Caco-2 (cell line): Measurements from ENCODE around the gene PPP2R5A. TPM values are rescaled to one million over a fixed set of nuclear protein-coding genes. Genes with fewer than 3 reads are reported as not detected.

Source experiments
- BruUV-seq: library from RNA; stranded (reverse); fragments of 400-500 nt; replicated peaks from 2 replicates; lab custom pipeline; 2021; lab: Mats Ljungman, UMichigan
- CTCF ChIA-PET: fragments of 300-600 bp; sonication (Branson Sonifier 250); formaldehyde crosslinking; loops from one replicate; lab custom pipeline; 2022; ENCODE audit warnings: antibody characterized with exemption; lab: Charles Lee
- POLR2A ChIA-PET: fragments of 300-600 bp; sonication (Branson Sonifier 250); formaldehyde crosslinking; loops from one replicate; lab custom pipeline; 2022; ENCODE audit warnings: antibody characterized with exemption; lab: Charles Lee
- DNase-seq, 2 experiments: peaks; one replicate each; pipeline versions ENCODE4 v3.0.0 to v3.0.0-alpha.2; 2020 to 2022
- H3K27me3 ChIP-seq: replicated peaks from 2 replicates; pipeline ENCODE4 v1.6.0; 2011; ENCODE audit warnings: low read length; ENCODE audit not compliant: control insufficient read depth, insufficient read depth
- H3K36me3 ChIP-seq: 2 replicates; pipeline ENCODE4 v1.5.1; 2011; ENCODE audit warnings: low read length; ENCODE audit not compliant: control insufficient read depth, insufficient read depth
- H3K4me1 ChIP-seq: fragments of 250-450 bp; sonication (Bioruptor Pico); 2 replicates; pipeline ENCODE4 v1.5.1; 2020; ENCODE audit warnings: mild to moderate bottlenecking
- H3K4me3 ChIP-seq: 2 replicates; pipeline ENCODE4 v1.5.1; 2011; ENCODE audit warnings: low read depth, mild to moderate bottlenecking, control low read depth, low read length
- H3K9me3 ChIP-seq: fragments of 250-450 bp; sonication (Bioruptor Pico); 2 replicates; pipeline ENCODE4 v1.5.1; 2020; ENCODE audit warnings: mild to moderate bottlenecking, moderate library complexity
- H3K27ac Mint-ChIP-seq: one replicate; pipeline ENCODE4 v1.8.0; 2022; ENCODE audit warnings: mixed read lengths; ENCODE audit not compliant: unreplicated experiment
- H3K27me3 Mint-ChIP-seq: one replicate; pipeline ENCODE4 v1.8.0; 2022; ENCODE audit warnings: mixed read lengths; ENCODE audit not compliant: insufficient read depth, unreplicated experiment
- H3K36me3 Mint-ChIP-seq: one replicate; pipeline ENCODE4 v1.8.0; 2022; ENCODE audit warnings: mild to moderate bottlenecking, mixed read lengths; ENCODE audit not compliant: insufficient read depth, unreplicated experiment
- H3K4me1 Mint-ChIP-seq: one replicate; pipeline ENCODE4 v1.8.0; 2022; ENCODE audit warnings: low read depth, mixed read lengths; ENCODE audit not compliant: unreplicated experiment
- H3K4me3 Mint-ChIP-seq: one replicate; pipeline ENCODE4 v1.8.0; 2022; ENCODE audit warnings: mild to moderate bottlenecking, moderate library complexity, mixed read lengths; ENCODE audit not compliant: unreplicated experiment
- H3K9me3 Mint-ChIP-seq: one replicate; pipeline ENCODE4 v1.8.0; 2022; ENCODE audit warnings: mixed read lengths; ENCODE audit not compliant: unreplicated experiment
- intact Hi-C: fragments of 100-400 bp; cut with micrococcal nuclease; formaldehyde crosslinking; loops from one replicate; pipeline ENCODE4 v1.10.0; 2022; ENCODE audit not compliant: unreplicated experiment
- total RNA-seq: library from RNA; stranded (reverse); gene quantifications from 2 replicates; pipeline ENCODE4 v1.2.3, GENCODE V29; 2022
- TF ChIP-seq, protein P1 (sequence below), 2 experiments: fragments of 200-600 bp in 1 of 2; IDR thresholded peaks; 1 replicate in 1 of 2; 2 replicates in 1 of 2; pipeline versions ENCODE4 v1.5.1 to v1.8.0; 2011 to 2022; ENCODE audit warnings: antibody characterized with exemption in 1 of 2, control low read depth in 1 of 2, inconsistent platforms in 1 of 2, low read depth in 1 of 2, low read length in 1 of 2, mild to moderate bottlenecking in 1 of 2, moderate library complexity in 1 of 2; ENCODE audit not compliant: insufficient read depth in 1 of 2, severe bottlenecking in 1 of 2, unreplicated experiment in 1 of 2

Gene PPP2R5A
- total RNA-seq, 1 experiment from 2014 or later = 49.4 TPM

- no peak for DNase-seq
- TF ChIP-seq, protein P1, sequence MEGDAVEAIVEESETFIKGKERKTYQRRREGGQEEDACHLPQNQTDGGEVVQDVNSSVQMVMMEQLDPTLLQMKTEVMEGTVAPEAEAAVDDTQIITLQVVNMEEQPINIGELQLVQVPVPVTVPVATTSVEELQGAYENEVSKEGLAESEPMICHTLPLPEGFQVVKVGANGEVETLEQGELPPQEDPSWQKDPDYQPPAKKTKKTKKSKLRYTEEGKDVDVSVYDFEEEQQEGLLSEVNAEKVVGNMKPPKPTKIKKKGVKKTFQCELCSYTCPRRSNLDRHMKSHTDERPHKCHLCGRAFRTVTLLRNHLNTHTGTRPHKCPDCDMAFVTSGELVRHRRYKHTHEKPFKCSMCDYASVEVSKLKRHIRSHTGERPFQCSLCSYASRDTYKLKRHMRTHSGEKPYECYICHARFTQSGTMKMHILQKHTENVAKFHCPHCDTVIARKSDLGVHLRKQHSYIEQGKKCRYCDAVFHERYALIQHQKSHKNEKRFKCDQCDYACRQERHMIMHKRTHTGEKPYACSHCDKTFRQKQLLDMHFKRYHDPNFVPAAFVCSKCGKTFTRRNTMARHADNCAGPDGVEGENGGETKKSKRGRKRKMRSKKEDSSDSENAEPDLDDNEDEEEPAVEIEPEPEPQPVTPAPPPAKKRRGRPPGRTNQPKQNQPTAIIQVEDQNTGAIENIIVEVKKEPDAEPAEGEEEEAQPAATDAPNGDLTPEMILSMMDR (IDR thresholded peaks at IDR 0.05; ENCODE audit: insufficient read depth in 1 of 2, low read depth in 1 of 2, low read length in 1 of 2, severe bottlenecking in 1 of 2, unreplicated experiment in 1 of 2) = no peak
- intact Hi-C loops = no loop called here
These were observed 24.5 kb upstream of the PPP2R5A start for GRCh38 chr1:212260557-212261355.

GRCh38 chr1:212261361-212261929 lies 23.8 kb upstream of the PPP2R5A start:
- peaks cover 23% of the 10 kb centered on the region for H3K4me1 Mint-ChIP-seq
- peak in 1 of 2 experiments; percentile 43 for DNase-seq
- POLR2A ChIA-PET = interaction anchor here (1.3 kb wide), 1 partner anchor 23 kb away, joined by 4 read pairs; no protein-coding TSS in a partner anchor
- H3K36me3 ChIP-seq = no peaks in the 10 kb centered on the region
- no peak overlapping the region for H3K4me3 Mint-ChIP-seq
- no peaks in the 10 kb centered on the region for H3K9me3 Mint-ChIP-seq
- H3K9me3 ChIP-seq = no peaks in the 10 kb centered on the region; the same call in 1 of the 2 replicates
- TF ChIP-seq, protein P1 (IDR thresholded peaks at IDR 0.05; ENCODE audit: insufficient read depth in 1 of 2, low read depth in 1 of 2, low read length in 1 of 2, severe bottlenecking in 1 of 2, unreplicated experiment in 1 of 2) = peak in 1 of 2 experiments; percentile 15
- no TSS peak for BruUV-seq
- peaks cover 18% of the 10 kb centered on the region for H3K4me1 ChIP-seq
- H3K27me3 Mint-ChIP-seq = no peaks in the 10 kb centered on the region
- peak overlapping the region; percentile 27 for H3K27ac Mint-ChIP-seq
- CTCF ChIA-PET = interaction anchor here (0.5 to 1.0 kb wide), 3 partner anchors 23 to 1001 kb away, joined by 3 to 4 read pairs (median 3); no protein-coding TSS in a partner anchor
- intact Hi-C loops = no loop called here
- no peaks in the 10 kb centered on the region for H3K27me3 ChIP-seq
- H3K36me3 Mint-ChIP-seq = no peaks in the 10 kb centered on the region
- no peak overlapping the region for H3K4me3 ChIP-seq

More at GRCh38 chr1:212260557-212261355, 24.5 kb upstream of the PPP2R5A start:
- Mint-ChIP-seq H3K4me3 (no peak overlapping the region), H3K27me3 (no peaks in the 10 kb centered on the region), H3K36me3 (no peaks in the 10 kb centered on the region), H3K27ac (peak overlapping the region; percentile 14), H3K4me1 (peaks cover 23% of the 10 kb centered on the region), H3K9me3 (no peaks in the 10 kb centered on the region)
- Histone ChIP-seq H3K4me1 (peaks cover 20% of the 10 kb centered on the region), H3K9me3 (no peaks in the 10 kb centered on the region; the same call in 1 of the 2 replicates), H3K4me3 (no peak overlapping the region), H3K27me3 (no peaks in the 10 kb centered on the region), H3K36me3 (no peaks in the 10 kb centered on the region)
- ChIA-PET CTCF (interaction anchor here (0.5 to 1.0 kb wide), 3 partner anchors 24 to 1000 kb away, joined by 3 to 4 read pairs (median 3); no protein-coding TSS in a partner anchor), POLR2A (interaction anchor here (1.3 kb wide), 1 partner anchor 24 kb away, joined by 4 read pairs; no protein-coding TSS in a partner anchor)
- BruUV-seq = no TSS peak

- Histone ChIP-seq H3K4me1 (peaks cover 7% of the 10 kb centered on the region), H3K9me3 (no peaks in the 10 kb centered on the region; the same call in 1 of the 2 replicates), H3K27me3 (no peaks in the 10 kb centered on the region), H3K36me3 (no peaks in the 10 kb centered on the region), H3K4me3 (no peak overlapping the region)
- CTCF ChIA-PET = no interaction called here
- Mint-ChIP-seq H3K9me3 (no peaks in the 10 kb centered on the region), H3K27me3 (no peaks in the 10 kb centered on the region), H3K4me1 (peaks cover 3% of the 10 kb centered on the region), H3K4me3 (no peak overlapping the region), H3K36me3 (no peaks in the 10 kb centered on the region), H3K27ac (no peak overlapping the region)
- no TSS peak for BruUV-seq
- POLR2A ChIA-PET = no interaction called here
- intact Hi-C loops = no loop called here
- TF ChIP-seq, protein P1 (IDR thresholded peaks at IDR 0.05; ENCODE audit: insufficient read depth in 1 of 2, low read depth in 1 of 2, low read length in 1 of 2, severe bottlenecking in 1 of 2, unreplicated experiment in 1 of 2) = no peak
- no peak for DNase-seq
These were observed 18.2 kb upstream of the PPP2R5A start for GRCh38 chr1:212267017-212267416.
